Naive thymus-derived CD8-positive, alpha-beta T cell (primary cell): ENCODE data around the gene HK3. TPM values are rescaled to one million over a fixed set of nuclear protein-coding genes. Genes with fewer than 3 reads are reported as not detected.
A peak's percentile ranks its signal among the peaks of the same experiment; 100 is the strongest.
"Not testable (repeated sequence)": the region's sequence is repeated elsewhere in the genome, so short reads cannot be mapped to it uniquely, and the experiment has no call there.

Experiments used
- ATAC-seq, 2 donors: fragments of 150-1000 bp; cut with Tn5 transposase in 1 of 2; sonication (Bioruptor Pico), chemical (Tn5 transposase) in 1 of 2; 1 replicate in 1 of 2; 2 replicates in 1 of 2; pipeline ENCODE4 v1.10.0; 2021; ENCODE audit warnings: mild to moderate bottlenecking in 2 of 2, moderate library complexity in 2 of 2
- POLR2A ChIA-PET: fragments of 350-600 bp; sonication (Branson Sonifier 250); formaldehyde crosslinking; loops from one replicate; lab custom pipeline; 2021; ENCODE audit warnings: antibody characterized with exemption; lab: Charles Lee
- DNase-seq, 10 donors: peaks; one replicate each; pipeline versions ENCODE4 v3.0.0 to v3.0.0-alpha.2; 2020 to 2022
- H3K27ac Mint-ChIP-seq, 10 donors: one replicate each; pipeline ENCODE4 v1.8.0; 2020 to 2022; ENCODE audit warnings: mild to moderate bottlenecking in 10 of 10, mixed read lengths in 10 of 10, moderate library complexity in 4 of 10, inconsistent platforms in 1 of 10
- H3K27me3 Mint-ChIP-seq, 5 donors: one replicate each; pipeline ENCODE4 v1.8.0; 2021 to 2022; ENCODE audit warnings: mixed read lengths in 5 of 5
- H3K36me3 Mint-ChIP-seq, 3 donors: one replicate each; pipeline ENCODE4 v1.8.0; 2020 to 2022; ENCODE audit warnings: mixed read lengths in 3 of 3, mild to moderate bottlenecking in 2 of 3, inconsistent platforms in 1 of 3
- H3K4me1 Mint-ChIP-seq, 4 donors: one replicate each; pipeline ENCODE4 v1.8.0; 2021 to 2022; ENCODE audit warnings: mixed read lengths in 4 of 4
- H3K4me3 Mint-ChIP-seq, 10 donors: one replicate each; pipeline ENCODE4 v1.8.0; 2020 to 2022; ENCODE audit warnings: mild to moderate bottlenecking in 10 of 10, mixed read lengths in 10 of 10, moderate library complexity in 6 of 10, inconsistent platforms in 1 of 10
- H3K9me3 Mint-ChIP-seq, 9 donors: one replicate each; pipeline ENCODE4 v1.8.0; 2020 to 2022; ENCODE audit warnings: mixed read lengths in 9 of 9, mild to moderate bottlenecking in 3 of 9, inconsistent platforms in 1 of 9, moderate library complexity in 1 of 9
- polyA plus RNA-seq, 3 donors: library from polyadenylated mRNA; unstranded; fragments of 300-500 nt; fragmentation: Illumina TruSeq; gene quantifications; one replicate each; pipeline ENCODE4 v1.2.3, GENCODE V29; 2021
- total RNA-seq, 8 experiments: library from RNA in 2 of 8; stranded (reverse) in 2 of 8; gene quantifications; one replicate each; pipeline ENCODE4 v1.2.3 and lab custom pipeline; 2021 to 2026

Gene HK3
- total and polyA plus RNA-seq, 5 experiments from 2014 or later = 0.21 to 0.86 (median 0.38) TPM; not detected in 1

DNA sequence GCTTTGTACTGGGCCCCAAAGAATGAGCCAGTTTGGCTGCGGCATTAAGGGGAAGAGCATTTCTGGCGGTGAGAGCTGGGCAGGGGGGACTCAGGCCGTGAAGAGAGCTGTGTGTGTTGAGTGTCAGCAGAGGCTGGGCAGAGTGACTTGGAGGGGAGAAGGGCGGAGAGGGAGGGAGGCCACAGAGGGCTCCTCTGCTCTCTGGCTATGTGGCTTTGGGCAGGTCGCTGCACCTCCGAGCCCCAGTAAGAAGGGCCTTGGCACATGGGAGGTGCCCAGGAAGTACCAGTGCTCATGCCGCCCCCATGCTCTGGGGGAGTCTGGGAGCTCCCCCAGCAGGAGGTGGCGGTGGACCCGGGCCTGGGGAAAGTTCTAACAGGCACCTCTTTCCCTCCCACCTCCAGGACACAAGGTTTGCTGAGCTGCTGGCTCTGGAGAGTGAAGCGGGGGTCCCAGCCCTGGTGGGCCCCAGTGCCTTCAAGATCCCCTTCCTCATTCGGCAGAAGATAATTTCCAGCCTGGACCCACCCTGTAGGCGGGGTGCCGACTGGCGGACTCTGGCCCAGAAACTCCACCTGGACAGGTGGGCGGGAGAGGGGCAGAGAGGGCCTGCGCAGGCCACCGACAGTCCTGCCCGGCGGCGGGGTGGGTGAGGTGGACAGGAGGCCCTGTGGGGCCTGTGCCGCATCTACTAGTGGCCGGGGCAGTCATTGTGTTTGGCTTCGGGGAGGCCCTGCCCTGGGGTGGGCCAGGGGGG, 20.1 kb downstream of the HK3 start:
- ATAC-seq (no peak), DNase-seq (no peak)
- H3K4me3 Mint-ChIP-seq = no peak overlapping the region
- no peak overlapping the region for H3K27ac Mint-ChIP-seq
- H3K27me3 Mint-ChIP-seq = peaks cover 17 to 49% (median 33%) of the 10 kb centered on the region in 5 donors
- H3K36me3 Mint-ChIP-seq = no peaks in the 10 kb centered on the region
- POLR2A ChIA-PET = no interaction called here
- peaks cover 8 to 17% (median 15%) of the 10 kb centered on the region in 4 donors for H3K4me1 Mint-ChIP-seq
- peaks cover 0 to 2% (median 0%) of the 10 kb centered on the region in 9 donors for H3K9me3 Mint-ChIP-seq

DNA sequence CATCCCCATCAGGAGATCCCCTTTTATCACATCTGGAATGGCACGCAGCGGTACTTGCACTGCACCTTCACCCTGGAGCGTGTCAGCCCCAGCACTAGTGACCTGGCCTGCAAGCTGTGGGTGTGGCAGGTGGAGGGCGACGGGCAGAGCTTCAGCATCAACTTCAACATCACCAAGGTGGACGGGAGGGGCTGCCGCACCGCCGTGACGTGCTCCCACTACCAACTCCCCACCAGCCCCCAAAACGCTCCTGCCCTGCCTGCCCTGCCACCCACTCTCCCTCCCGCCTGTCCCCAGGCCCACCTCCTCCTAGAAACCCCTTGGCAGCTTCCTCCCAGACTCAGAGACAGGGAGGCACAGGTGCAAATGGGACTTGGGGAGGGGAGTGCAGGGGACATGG, 20.7 kb downstream of the HK3 start:
- POLR2A ChIA-PET = no interaction called here
- peaks cover 0 to 5% (median 0%) of the 10 kb centered on the region in 9 donors for H3K9me3 Mint-ChIP-seq
- peaks cover 8 to 17% (median 16%) of the 10 kb centered on the region in 4 donors for H3K4me1 Mint-ChIP-seq
- no peak overlapping the region for H3K27ac Mint-ChIP-seq
- H3K27me3 Mint-ChIP-seq = peaks cover 17 to 50% (median 36%) of the 10 kb centered on the region in 5 donors
- no peaks in the 10 kb centered on the region for H3K36me3 Mint-ChIP-seq
- DNase-seq (no peak), ATAC-seq (no peak)
- no peak overlapping the region for H3K4me3 Mint-ChIP-seq

DNA sequence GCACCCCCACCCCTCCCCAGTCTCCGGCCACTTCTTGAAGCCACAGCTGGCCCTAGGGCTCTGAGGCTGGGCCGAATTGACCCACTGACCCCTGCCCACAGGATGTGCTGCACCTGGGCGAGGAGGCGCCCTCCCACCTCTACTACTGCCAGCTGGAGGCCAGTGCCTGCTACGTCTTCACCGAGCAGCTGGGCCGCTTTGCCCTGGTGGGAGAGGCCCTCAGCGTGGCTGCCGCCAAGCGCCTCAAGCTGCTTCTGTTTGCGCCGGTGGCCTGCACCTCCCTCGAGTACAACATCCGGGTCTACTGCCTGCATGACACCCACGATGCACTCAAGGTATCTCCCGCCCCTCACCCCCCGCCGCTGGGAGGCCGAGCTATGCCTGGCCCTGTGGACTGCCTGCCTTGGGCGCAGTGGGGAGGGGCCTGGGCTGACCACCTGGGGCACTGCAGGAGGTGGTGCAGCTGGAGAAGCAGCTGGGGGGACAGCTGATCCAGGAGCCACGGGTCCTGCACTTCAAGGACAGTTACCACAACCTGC, 21.3 kb downstream of the HK3 start:
- Mint-ChIP-seq H3K27me3 (peaks cover 17 to 50% (median 36%) of the 10 kb centered on the region in 5 donors), H3K4me1 (peaks cover 13 to 22% (median 19%) of the 10 kb centered on the region in 4 donors), H3K9me3 (peaks cover 0 to 8% (median 0%) of the 10 kb centered on the region in 9 donors), H3K27ac (no peak overlapping the region), H3K4me3 (no peak overlapping the region), H3K36me3 (no peaks in the 10 kb centered on the region)
- POLR2A ChIA-PET = no interaction called here
- DNase-seq (no peak), ATAC-seq (no peak)

DNA sequence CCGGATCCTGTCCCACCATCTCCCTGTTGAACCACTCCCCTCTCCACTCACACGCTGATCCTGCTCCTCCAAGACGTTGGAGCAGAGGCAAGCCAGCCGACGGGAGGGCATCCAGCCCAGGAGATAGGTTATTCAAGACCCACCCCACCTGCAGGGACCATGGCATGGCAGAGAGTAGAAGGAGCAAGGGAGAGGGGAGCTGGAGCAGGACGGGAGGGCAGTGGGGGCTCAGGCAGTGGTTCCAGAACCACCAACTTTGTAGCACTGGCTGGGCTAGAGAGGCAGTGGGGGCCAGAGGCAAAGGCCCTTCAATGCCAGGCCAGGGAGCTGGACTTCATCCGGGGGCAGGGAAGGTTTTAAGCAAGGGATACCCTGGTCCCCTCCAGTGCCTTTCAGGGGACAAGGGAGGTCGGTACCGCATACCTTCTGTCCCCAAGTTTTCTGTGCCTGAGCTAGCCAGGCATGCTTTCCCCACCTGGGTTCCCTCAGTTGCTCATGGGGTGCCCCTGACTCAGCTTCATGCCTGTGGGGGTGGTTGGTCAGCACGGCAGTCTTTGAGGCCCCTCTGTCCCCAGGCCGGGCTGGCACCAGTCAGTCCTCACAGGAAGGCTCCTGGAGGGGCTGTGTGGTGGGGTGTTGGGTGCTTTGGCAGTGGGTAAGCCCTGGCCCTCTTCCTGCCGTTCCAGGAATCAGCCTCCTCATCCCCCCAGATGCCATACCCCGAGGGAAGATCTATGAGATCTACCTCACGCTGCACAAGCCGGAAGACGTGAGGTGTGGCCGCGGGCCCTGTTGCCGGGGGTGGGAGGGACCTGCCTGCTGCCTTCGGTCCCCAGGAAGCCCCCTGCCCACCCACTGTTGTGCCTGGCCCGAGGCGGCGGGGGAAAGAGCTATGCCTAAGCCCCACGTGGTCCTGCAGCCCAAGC, 22.4 kb downstream of the HK3 start:
- Mint-ChIP-seq H3K36me3 (no peaks in the 10 kb centered on the region), H3K4me1 (peaks cover 12 to 24% (median 20%) of the 10 kb centered on the region in 4 donors), H3K27ac (no peak overlapping the region), H3K4me3 (no peak overlapping the region), H3K9me3 (peaks cover 0 to 9% (median 0%) of the 10 kb centered on the region in 9 donors), H3K27me3 (peaks cover 17 to 49% (median 36%) of the 10 kb centered on the region in 5 donors)
- DNase-seq = no peak
- ATAC-seq = no peak
- POLR2A ChIA-PET = interaction anchor here (0.5 kb wide), 1 partner anchor 1112 kb away, joined by 3 read pairs; no protein-coding TSS in a partner anchor

DNA sequence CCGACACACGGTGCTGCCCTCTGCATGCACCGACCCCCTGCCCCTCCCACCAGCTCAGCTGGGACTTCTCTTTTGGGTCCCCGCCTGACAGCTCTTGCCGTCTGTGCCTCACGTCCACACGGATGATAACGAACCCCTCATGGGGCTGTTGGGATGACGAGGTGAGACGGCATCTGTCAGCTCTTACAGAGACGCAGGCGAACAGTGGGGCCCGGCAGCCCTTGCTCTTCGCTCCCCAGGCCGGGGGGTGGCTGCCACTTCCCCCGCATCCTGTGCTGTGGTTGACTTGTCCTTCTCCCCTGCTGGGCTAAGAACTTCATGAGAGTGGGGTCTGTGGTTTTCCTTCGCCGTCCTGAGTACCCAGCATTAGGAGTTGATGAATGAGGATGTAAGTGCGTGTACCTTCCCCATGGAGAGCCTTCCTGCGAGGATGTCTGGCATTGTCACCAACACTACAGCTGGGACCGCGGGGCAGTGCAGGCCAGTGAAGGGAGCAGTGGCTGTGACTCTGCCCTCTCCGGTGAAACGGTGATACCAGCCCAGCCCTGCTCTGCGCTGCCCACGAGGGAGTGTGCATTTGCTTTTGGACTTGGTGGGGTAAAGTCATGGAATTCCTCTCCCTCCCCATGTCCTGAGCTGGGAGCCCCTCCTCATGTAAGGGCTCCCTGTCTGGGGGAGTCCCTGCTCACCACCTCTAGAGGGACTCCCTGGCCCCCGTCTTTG, 23.2 kb downstream of the HK3 start:
- Mint-ChIP-seq H3K9me3 (peaks cover 0 to 9% (median 0%) of the 10 kb centered on the region in 9 donors), H3K4me3 (peak overlapping the region in 3 of 10 donors; percentile 22 to 42 (median 41)), H3K36me3 (no peaks in the 10 kb centered on the region), H3K27me3 (peaks cover 17 to 46% (median 34%) of the 10 kb centered on the region in 5 donors), H3K27ac (peak overlapping the region in 1 of 10 donors; percentile 30), H3K4me1 (peaks cover 12 to 24% (median 20%) of the 10 kb centered on the region in 4 donors)
- ATAC-seq (peak in 1 of 2 donors; percentile 43), DNase-seq (no peak)
- POLR2A ChIA-PET = interaction anchor here (0.5 kb wide), 1 partner anchor 1111 kb away, joined by 3 read pairs; no protein-coding TSS in a partner anchor

DNA sequence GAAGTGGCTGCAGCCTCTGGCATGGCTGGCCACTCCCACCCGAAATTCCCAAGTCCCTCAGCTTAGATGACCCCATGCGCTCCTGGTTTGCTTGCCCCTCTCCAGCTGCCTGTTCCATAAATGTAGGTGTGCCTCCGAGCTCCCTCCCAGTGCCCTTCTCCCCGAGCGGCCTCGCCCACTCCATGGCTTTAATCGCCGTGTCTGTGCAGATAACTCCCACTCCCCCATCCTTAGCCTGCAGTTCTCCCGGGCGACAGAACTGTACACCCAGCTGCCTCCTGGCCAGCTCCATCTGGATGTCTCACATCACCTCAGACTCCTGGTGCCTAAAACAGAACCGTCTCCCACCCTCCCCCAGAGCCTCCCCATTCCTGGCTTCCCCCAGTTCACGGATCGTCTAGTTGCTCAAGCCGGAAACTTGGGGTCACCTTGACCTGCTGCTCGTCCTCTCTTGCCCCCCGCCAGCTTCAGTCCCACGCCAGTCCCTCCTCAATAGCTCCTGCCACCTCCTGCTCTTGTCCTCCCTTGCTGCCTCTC, 24.1 kb downstream of the HK3 start:
- Mint-ChIP-seq H3K9me3 (peaks cover 0 to 11% (median 0%) of the 10 kb centered on the region in 9 donors), H3K4me3 (peak overlapping the region in 1 of 10 donors; percentile 66), H3K4me1 (peaks cover 17 to 26% (median 21%) of the 10 kb centered on the region in 4 donors), H3K27ac (peak overlapping the region in 2 of 10 donors; percentile 7 to 47), H3K27me3 (peaks cover 17 to 44% (median 34%) of the 10 kb centered on the region in 5 donors), H3K36me3 (no peaks in the 10 kb centered on the region)
- DNase-seq = no peak
- POLR2A ChIA-PET = no interaction called here
- no peak for ATAC-seq

DNA sequence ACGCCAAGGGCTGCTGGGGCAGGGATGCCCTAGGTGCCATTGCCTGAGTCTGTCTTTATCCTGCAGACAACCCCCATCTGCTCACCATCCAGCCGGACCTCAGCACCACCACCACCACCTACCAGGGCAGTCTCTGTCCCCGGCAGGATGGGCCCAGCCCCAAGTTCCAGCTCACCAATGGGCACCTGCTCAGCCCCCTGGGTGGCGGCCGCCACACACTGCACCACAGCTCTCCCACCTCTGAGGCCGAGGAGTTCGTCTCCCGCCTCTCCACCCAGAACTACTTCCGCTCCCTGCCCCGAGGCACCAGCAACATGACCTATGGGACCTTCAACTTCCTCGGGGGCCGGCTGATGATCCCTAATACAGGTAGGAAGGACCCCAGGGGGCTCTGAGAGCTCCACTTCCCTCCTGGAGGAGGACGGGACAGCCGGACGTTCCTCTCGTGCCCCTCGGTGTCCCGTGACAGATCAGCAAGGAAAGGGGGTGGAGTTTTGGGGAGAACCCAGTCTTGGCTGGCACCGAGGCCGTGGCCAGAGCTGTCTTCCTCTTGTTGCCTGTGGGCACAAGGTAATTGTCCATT, 24.9 kb downstream of the HK3 start:
- DNase-seq (no peak), ATAC-seq (no peak)
- no peak overlapping the region for H3K4me3 Mint-ChIP-seq
- no peak overlapping the region for H3K27ac Mint-ChIP-seq
- peaks cover 17 to 41% (median 34%) of the 10 kb centered on the region in 5 donors for H3K27me3 Mint-ChIP-seq
- H3K36me3 Mint-ChIP-seq = no peaks in the 10 kb centered on the region
- H3K9me3 Mint-ChIP-seq = peaks cover 0 to 11% (median 0%) of the 10 kb centered on the region in 9 donors
- peaks cover 17 to 26% (median 21%) of the 10 kb centered on the region in 4 donors for H3K4me1 Mint-ChIP-seq
- POLR2A ChIA-PET = no interaction called here

DNA sequence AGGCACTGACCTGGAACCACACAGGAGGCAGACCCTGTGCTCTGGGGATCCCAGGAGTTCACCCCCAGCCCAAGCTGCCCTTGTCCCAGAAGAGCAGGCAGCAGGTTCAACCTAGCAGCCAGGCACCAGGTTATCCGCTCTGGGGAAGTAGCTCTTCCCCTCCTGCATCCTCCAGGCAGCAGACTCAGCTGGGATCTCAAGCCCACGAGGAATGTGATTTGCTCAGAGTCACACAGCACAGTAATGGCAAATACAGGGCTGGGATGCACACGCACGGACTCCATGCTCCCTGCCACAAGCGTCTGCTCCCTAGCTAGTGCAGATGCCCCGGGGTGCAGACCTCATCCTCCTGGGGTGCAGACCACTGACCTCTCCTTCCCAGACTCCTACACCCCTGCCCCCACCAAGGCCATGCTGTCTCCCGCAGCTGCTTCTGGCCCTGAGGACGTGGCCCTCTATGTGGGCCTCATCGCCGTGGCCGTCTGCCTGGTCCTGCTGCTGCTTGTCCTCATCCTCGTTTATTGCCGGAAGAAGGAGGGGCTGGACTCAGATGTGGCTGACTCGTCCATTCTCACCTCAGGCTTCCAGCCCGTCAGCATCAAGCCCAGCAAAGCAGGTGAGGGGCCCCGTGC, 25.5 kb downstream of the HK3 start:
- POLR2A ChIA-PET = no interaction called here
- no peak for ATAC-seq
- peaks cover 0 to 11% (median 0%) of the 10 kb centered on the region in 9 donors for H3K9me3 Mint-ChIP-seq
- no peaks in the 10 kb centered on the region for H3K36me3 Mint-ChIP-seq
- peaks cover 17 to 26% (median 21%) of the 10 kb centered on the region in 4 donors for H3K4me1 Mint-ChIP-seq
- H3K27me3 Mint-ChIP-seq = peaks cover 17 to 36% (median 29%) of the 10 kb centered on the region in 5 donors
- no peak for DNase-seq
- peak overlapping the region in 1 of 10 donors; percentile 6 for H3K4me3 Mint-ChIP-seq
- H3K27ac Mint-ChIP-seq = peak overlapping the region in 2 of 10 donors; percentile 25 to 74

DNA sequence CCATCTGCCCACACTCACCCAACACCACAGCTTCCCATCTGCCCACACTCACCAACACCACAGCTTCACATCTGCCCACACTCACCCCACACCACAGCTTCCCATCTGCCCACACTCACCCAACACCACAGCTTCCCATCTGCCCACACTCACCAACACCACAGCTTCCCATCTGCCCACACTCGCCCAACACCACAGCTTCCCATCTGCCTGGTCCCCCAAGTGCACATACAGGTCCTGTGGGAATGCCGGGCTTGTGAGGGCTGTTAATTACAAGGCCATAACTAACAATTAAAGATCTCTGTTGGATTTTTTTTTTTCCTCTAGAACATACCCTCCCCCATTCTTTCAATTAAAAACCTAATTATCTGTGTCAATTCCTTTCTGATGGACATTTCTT, 26.1 kb downstream of the HK3 start:
- H3K27me3 Mint-ChIP-seq = peaks cover 17 to 30% (median 24%) of the 10 kb centered on the region in 5 donors
- H3K27ac Mint-ChIP-seq = peak overlapping the region in 2 of 10 donors; percentile 25 to 59
- peaks cover 0 to 11% (median 0%) of the 10 kb centered on the region in 9 donors for H3K9me3 Mint-ChIP-seq
- peaks cover 17 to 26% (median 21%) of the 10 kb centered on the region in 4 donors for H3K4me1 Mint-ChIP-seq
- peak overlapping the region in 2 of 10 donors; percentile 12 to 22 for H3K4me3 Mint-ChIP-seq
- POLR2A ChIA-PET, DNase-seq, H3K36me3 Mint-ChIP-seq, ATAC-seq: not testable (repeated sequence)

DNA sequence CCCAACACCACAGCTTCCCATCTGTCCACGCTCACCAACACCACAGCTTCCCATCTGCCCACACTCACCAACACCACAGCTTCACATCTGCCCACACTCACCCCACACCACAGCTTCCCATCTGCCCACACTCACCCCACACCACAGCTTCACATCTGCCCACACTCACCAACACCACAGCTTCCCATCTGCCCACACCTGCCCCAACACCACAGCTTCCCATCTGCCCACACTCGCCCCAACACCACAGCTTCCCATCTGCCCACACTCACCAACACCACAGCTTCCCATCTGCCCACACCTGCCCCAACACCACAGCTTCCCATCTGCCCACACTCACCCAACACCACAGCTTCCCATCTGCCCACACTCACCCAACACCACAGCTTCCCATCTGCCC, 26.6 kb downstream of the HK3 start:
- POLR2A ChIA-PET, ATAC-seq: not testable (repeated sequence)
- H3K27ac Mint-ChIP-seq = peak overlapping the region in 1 of 10 donors; percentile 49

DNA sequence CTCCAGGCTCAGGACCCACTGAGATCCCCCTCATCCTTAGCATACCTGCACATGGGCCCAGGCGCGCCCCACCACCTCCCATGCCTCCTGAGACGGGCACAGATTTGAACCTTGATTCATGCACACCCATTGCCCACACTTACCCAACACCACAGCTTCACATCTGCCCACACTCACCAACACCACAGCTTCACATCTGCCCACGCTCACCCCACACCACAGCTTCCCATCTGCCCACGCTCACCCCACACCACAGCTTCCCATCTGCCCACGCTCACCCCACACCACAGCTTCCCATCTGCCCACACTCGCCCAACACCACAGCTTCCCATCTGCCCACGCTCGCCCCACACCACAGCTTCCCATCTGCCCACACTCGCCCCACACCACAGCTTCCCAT, 28.5 kb downstream of the HK3 start:
- H3K27me3 Mint-ChIP-seq = peaks cover 13 to 31% (median 21%) of the 10 kb centered on the region in 5 donors
- H3K9me3 Mint-ChIP-seq, DNase-seq, H3K4me3 Mint-ChIP-seq, H3K27ac Mint-ChIP-seq, H3K36me3 Mint-ChIP-seq, POLR2A ChIA-PET, ATAC-seq: not testable (repeated sequence)
- peaks cover 9 to 17% (median 14%) of the 10 kb centered on the region in 4 donors for H3K4me1 Mint-ChIP-seq

More for the DNA sequence above, 26.6 kb downstream of the HK3 start:
- DNase-seq = peak in 1 of 10 donors; percentile 12
- not testable (repeated sequence) for H3K4me3 Mint-ChIP-seq, H3K36me3 Mint-ChIP-seq
- H3K4me1 Mint-ChIP-seq = peaks cover 17 to 26% (median 21%) of the 10 kb centered on the region in 4 donors
- peaks cover 0 to 11% (median 0%) of the 10 kb centered on the region in 9 donors for H3K9me3 Mint-ChIP-seq
- peaks cover 17 to 28% (median 22%) of the 10 kb centered on the region in 5 donors for H3K27me3 Mint-ChIP-seq
